KMS-11 (cell line): ENCODE data around the gene GATA6.

Experiments used
- H2AFZ ChIP-seq: fragments of 200-600 bp; sonication (generic); 2 replicates; pipeline ENCODE4 v1.6.1; 2016; ENCODE audit warnings: antibody characterized with exemption, mixed run types, low read depth
- H3K27ac ChIP-seq: fragments of 200-600 bp; sonication (generic); 2 replicates; pipeline ENCODE4 v1.6.1; 2016; ENCODE audit warnings: mild to moderate bottlenecking, mixed run types
- H3K27me3 ChIP-seq: fragments of 200-600 bp; sonication (generic); 2 replicates; pipeline ENCODE4 v1.6.1; 2017; ENCODE audit warnings: mild to moderate bottlenecking, low read depth, mixed run types, moderate library complexity; ENCODE audit not compliant: insufficient read depth
- H3K36me3 ChIP-seq: fragments of 200-600 bp; sonication (generic); 2 replicates; pipeline ENCODE4 v1.6.1; 2017; ENCODE audit warnings: mild to moderate bottlenecking, mixed run types; ENCODE audit not compliant: insufficient read depth
- H3K4me1 ChIP-seq: fragments of 200-600 bp; sonication (generic); 2 replicates; pipeline ENCODE4 v1.6.1; 2016; ENCODE audit warnings: mild to moderate bottlenecking, low read depth, mixed run types; ENCODE audit not compliant: poor library complexity, severe bottlenecking
- H3K4me2 ChIP-seq: fragments of 200-600 bp; sonication (generic); 2 replicates; pipeline ENCODE4 v1.7.0; 2016; ENCODE audit warnings: mild to moderate bottlenecking, mixed run types
- H3K4me3 ChIP-seq: fragments of 200-600 bp; sonication (generic); IDR thresholded peaks from 2 replicates; pipeline ENCODE4 v1.6.1; 2017; ENCODE audit warnings: low read depth, low read length, mixed read lengths; ENCODE audit not compliant: insufficient read depth
- H3K79me2 ChIP-seq: fragments of 200-600 bp; sonication (generic); 2 replicates; pipeline ENCODE4 v1.6.1; 2016; ENCODE audit warnings: low read depth, mixed run types; ENCODE audit not compliant: insufficient read depth
- H3K9ac ChIP-seq: fragments of 200-600 bp; sonication (generic); 2 replicates; pipeline ENCODE4 v1.6.1; 2016; ENCODE audit warnings: mild to moderate bottlenecking, mixed run types
- H4K20me1 ChIP-seq: fragments of 200-600 bp; sonication (generic); 2 replicates; pipeline ENCODE4 v1.6.1; 2016; ENCODE audit warnings: mild to moderate bottlenecking, mixed run types; ENCODE audit not compliant: insufficient read depth
- CTCF ChIP-seq: fragments of 200-600 bp; sonication (generic); conservative IDR thresholded peaks from 2 replicates; pipeline ENCODE4 v1.6.1; 2017; ENCODE audit warnings: low read depth, mild to moderate bottlenecking, antibody characterized with exemption, low read length, moderate library complexity, mixed read lengths

Gene GATA6

GRCh38 chr18:22224339-22224738 is 55.0 kb downstream of the GATA6 start:
- no peak overlapping the region for H3K4me2 ChIP-seq
- no peaks in the 10 kb centered on the region for H3K27me3 ChIP-seq
- H2AFZ ChIP-seq = no peak overlapping the region
- no peak for TF ChIP-seq CTCF
- H3K9ac ChIP-seq = no peak overlapping the region
- H3K4me3 ChIP-seq = no peak overlapping the region
- H3K27ac ChIP-seq = no peak overlapping the region
- H4K20me1 ChIP-seq = no peaks in the 10 kb centered on the region
- H3K4me1 ChIP-seq = no peaks in the 10 kb centered on the region
- H3K79me2 ChIP-seq = no peaks in the 10 kb centered on the region
- no peaks in the 10 kb centered on the region for H3K36me3 ChIP-seq

GRCh38 chr18:22226801-22227200 is 57.4 kb downstream of the GATA6 start:
- H3K4me3 ChIP-seq = no peak overlapping the region
- no peak overlapping the region for H3K9ac ChIP-seq
- H3K79me2 ChIP-seq = no peaks in the 10 kb centered on the region
- no peaks in the 10 kb centered on the region for H3K27me3 ChIP-seq
- H3K4me1 ChIP-seq = no peaks in the 10 kb centered on the region
- no peaks in the 10 kb centered on the region for H3K36me3 ChIP-seq
- H3K27ac ChIP-seq = no peak overlapping the region
- H3K4me2 ChIP-seq = no peak overlapping the region
- no peak overlapping the region for H2AFZ ChIP-seq
- H4K20me1 ChIP-seq = no peaks in the 10 kb centered on the region
- TF ChIP-seq CTCF = no peak

- H3K27me3 ChIP-seq = no peaks in the 10 kb centered on the region
- no peaks in the 10 kb centered on the region for H3K36me3 ChIP-seq
- H3K4me2 ChIP-seq = no peak overlapping the region
- no peak for TF ChIP-seq CTCF
- no peaks in the 10 kb centered on the region for H4K20me1 ChIP-seq
- H3K4me1 ChIP-seq = no peaks in the 10 kb centered on the region
- no peak overlapping the region for H3K27ac ChIP-seq
- H3K4me3 ChIP-seq = no peak overlapping the region
- no peak overlapping the region for H2AFZ ChIP-seq
- no peaks in the 10 kb centered on the region for H3K79me2 ChIP-seq
- H3K9ac ChIP-seq = no peak overlapping the region
Measured at GRCh38 chr18:22228976-22229375, 59.6 kb downstream of the GATA6 start.

GRCh38 chr18:22229456-22230124 is 60.2 kb downstream of the GATA6 start:
- H3K4me3 ChIP-seq = no peak overlapping the region
- no peaks in the 10 kb centered on the region for H3K36me3 ChIP-seq
- no peak overlapping the region for H3K9ac ChIP-seq
- H4K20me1 ChIP-seq = no peaks in the 10 kb centered on the region
- H3K27me3 ChIP-seq = no peaks in the 10 kb centered on the region
- H3K27ac ChIP-seq = no peak overlapping the region
- no peaks in the 10 kb centered on the region for H3K79me2 ChIP-seq
- no peak overlapping the region for H2AFZ ChIP-seq
- no peak for TF ChIP-seq CTCF
- no peak overlapping the region for H3K4me2 ChIP-seq
- H3K4me1 ChIP-seq = no peaks in the 10 kb centered on the region
